Subcutaneous adipose tissue (tissue), 4 donors: ENCODE data around the gene TSPYL6. TPM values are rescaled to one million over a fixed set of nuclear protein-coding genes. Genes with fewer than 3 reads are reported as not detected.

Experiments used
- CTCF ChIP-seq: fragments of 450-650 bp; IDR thresholded peaks from one replicate; pipeline ENCODE4 v1.5.1; 2016; ENCODE audit warnings: low read depth, mild to moderate bottlenecking, control low read depth, antibody characterized with exemption, moderate library complexity
- total RNA-seq, 4 donors: library from RNA; depleted of rRNA; stranded (reverse); fragments of >200 nt; gene quantifications; one replicate each; pipeline ENCODE4 v1.1.0, GENCODE V29; 2016

Gene TSPYL6
- total RNA-seq, 4 donors from 2014 or later: 0.22 TPM; not detected in 3

GRCh38 chr2:54254180-54254579 is 1.8 kb downstream of the TSPYL6 start:
- TF ChIP-seq CTCF: no peak

GRCh38 chr2:54249629-54250028 is 6.4 kb downstream of the TSPYL6 start:
- no peak for TF ChIP-seq CTCF

GRCh38 chr2:54247115-54247514 is 8.9 kb downstream of the TSPYL6 start:
- no peak for TF ChIP-seq CTCF

- no peak for TF ChIP-seq CTCF
Measured at GRCh38 chr2:54240515-54241469, 15.2 kb downstream of the TSPYL6 start.

- TF ChIP-seq CTCF: no peak
Measured at GRCh38 chr2:54239427-54239826, 16.6 kb downstream of the TSPYL6 start.

- no peak for TF ChIP-seq CTCF
Measured at GRCh38 chr2:54237428-54237827, 18.6 kb downstream of the TSPYL6 start.

- no peak for TF ChIP-seq CTCF
Measured at GRCh38 chr2:54233832-54234649, 22.0 kb downstream of the TSPYL6 start.
